ENCODE measurements around the gene CEACAM19. TPM values are rescaled to one million over a fixed set of nuclear protein-coding genes. Genes with fewer than 3 reads are reported as not detected.

CEACAM19 gene
- total and polyA plus RNA-seq, 2 of the 8 experiments (the other 6 are each of a cell fraction or from before 2014, with no cell fraction given), result 3.1 to 3.4 TPM

GRCh38 chr19:44635581-44636438, 35.5 kb upstream of the CEACAM19 start:
- H3K56ac ChIP-seq (replicated peaks; ENCODE audit: insufficient read length, low read depth, low read length), result no peak overlapping the region
- no peak overlapping the region for H2BK20ac ChIP-seq (ENCODE audit: low read length)
- H4K8ac ChIP-seq (ENCODE audit: extremely low read depth, insufficient read depth, low read length), result no peak overlapping the region
- no peak overlapping the region for H3K4me3 ChIP-seq (ENCODE audit: extremely low read depth in 1 of 4, insufficient read depth in 2 of 4, low read depth in 3 of 4, low read length in 4 of 4)
- no peaks in the 10 kb centered on the region for H3K23me2 ChIP-seq (ENCODE audit: low read depth, low read length)
- DNase-seq (ENCODE audit: low read depth in 1 of 2, low spot score in 2 of 2), result no peak
- H2BK5ac ChIP-seq (ENCODE audit: low read depth, low read length), result no peak overlapping the region
- H2BK12ac ChIP-seq (ENCODE audit: low read depth, low read length), result no peak overlapping the region
- H3K9ac ChIP-seq (replicated peaks in 1 of 4; ENCODE audit: extremely low read depth in 1 of 4, low read depth in 3 of 4, low read length in 3 of 4), result no peak overlapping the region
- H3K14ac ChIP-seq (ENCODE audit: insufficient read length), result no peak overlapping the region
- H4K5ac ChIP-seq (ENCODE audit: insufficient read length, low read depth, low read length), result no peak overlapping the region
- H3K9me3 ChIP-seq (ENCODE audit: insufficient read depth in 2 of 2, low read depth in 1 of 2, low read length in 1 of 2), result 0 out of 4 replicates have a peak, but pooled peaks cover 0 to 2% of the 10 kb centered on the region in 2 experiments
- no peak overlapping the region for H3K4ac ChIP-seq (replicated peaks; ENCODE audit: insufficient read length, low read depth, low read length)
- H3K18ac ChIP-seq (ENCODE audit: extremely low read depth, low read length), result no peak overlapping the region
- no peak overlapping the region for H3K23ac ChIP-seq (ENCODE audit: insufficient read length)
- H2AK5ac ChIP-seq (ENCODE audit: low read depth, low read length), result no peak overlapping the region
- FAIRE-seq, result no peak
- H3K27ac ChIP-seq (ENCODE audit: low read depth, low read length), result no peak overlapping the region
- peaks cover 0 to 2% (median 0%) of the 10 kb centered on the region in 4 experiments; a peak in 1 of 7 replicates for H3K4me1 ChIP-seq (replicated peaks in 1 of 4; ENCODE audit: control insufficient read depth in 3 of 4, insufficient read depth in 4 of 4, low read length in 3 of 4)
- H3K36me3 ChIP-seq (ENCODE audit: control insufficient read depth in 2 of 4, insufficient read depth in 4 of 4, low read length in 3 of 4), result no peaks in the 10 kb centered on the region
- CTCF ChIA-PET (ENCODE audit: partially characterized antibody), result interaction anchor here (0.8 to 2.4 kb wide), 13 partner anchors 8 to 65 kb away, joined by 3 to 12 read pairs (median 3); partner anchors contain the start of gene PVR
- no peaks in the 10 kb centered on the region for H4K20me1 ChIP-seq (replicated peaks in 1 of 2; ENCODE audit: control insufficient read depth in 1 of 2, insufficient read depth in 2 of 2, low read length in 2 of 2)
- no peak overlapping the region for H4K91ac ChIP-seq (replicated peaks; ENCODE audit: insufficient read length, low read length)
- no peak overlapping the region for H3K4me2 ChIP-seq (ENCODE audit: insufficient read depth in 1 of 2, low read depth in 2 of 2, low read length in 2 of 2)
- H3K27me3 ChIP-seq (replicated peaks in 1 of 4; ENCODE audit: control insufficient read depth in 3 of 4, extremely low read depth in 1 of 4, insufficient read depth in 3 of 4, low read length in 3 of 4), result no peaks in the 10 kb centered on the region
- 87% methylated on average over 3 of the region's 3 CpGs; no CpG with 5 or more reads in 1 of the 2 experiments for WGBS, 2 experiments (ENCODE audit: extremely low coverage in 1 of 2, insufficient coverage in 1 of 2, insufficient read length in 1 of 2, insufficient replicate concordance in 2 of 2, low coverage in 1 of 2, low lambda C conversion rate in 2 of 2, missing lambda C conversion rate in 1 of 2)
- POLR2A ChIA-PET (ENCODE audit: partially characterized antibody), result interaction anchor here (0.6 to 0.8 kb wide), 2 partner anchors 28 to 144 kb away, joined by 3 read pairs; no protein-coding TSS in a partner anchor
- no peak overlapping the region for H2BK120ac ChIP-seq (replicated peaks; ENCODE audit: low read depth, low read length)
- no peaks in the 10 kb centered on the region for H3K79me1 ChIP-seq (ENCODE audit: low read depth, low read length)
- H2AFZ ChIP-seq (ENCODE audit: low read length), result no peak overlapping the region
- H3K79me2 ChIP-seq (ENCODE audit: control insufficient read depth in 1 of 2, insufficient read depth in 2 of 2, low read length in 2 of 2), result no peaks in the 10 kb centered on the region
- no peak overlapping the region for H2BK15ac ChIP-seq (ENCODE audit: low read length)
- TF ChIP-seq PHF8 (conservative IDR thresholded peaks at IDR 0.05; ENCODE audit: low read depth, low read length) (no peak), TEAD4 (IDR thresholded peaks at IDR 0.05; ENCODE audit: low read depth, low read length) (no peak), GTF2F1 (IDR thresholded peaks at IDR 0.05; ENCODE audit: borderline replicate concordance, low read depth, low read length) (no peak), CHD1 (IDR thresholded peaks at IDR 0.05; ENCODE audit: low read depth, low read length) (no peak), MAX (IDR thresholded peaks at IDR 0.05) (no peak), KDM5A (IDR thresholded peaks at IDR 0.05; ENCODE audit: low read length) (no peak), POLR2A (IDR thresholded peaks at IDR 0.05; ENCODE audit: control extremely low read depth in 1 of 2, low read depth in 2 of 2, low read length in 2 of 2) (no peak), SIX5 (IDR thresholded peaks at IDR 0.05; ENCODE audit: low read depth, low read length) (no peak), RAD21 (IDR thresholded peaks at IDR 0.05 in 1 of 2, conservative IDR thresholded peaks at IDR 0.05 in 1 of 2; ENCODE audit: low read depth in 2 of 2, low read length in 2 of 2) (no peak), NANOG (IDR thresholded peaks at IDR 0.05; ENCODE audit: insufficient read depth, low read depth, low read length, poor library complexity, severe bottlenecking) (no peak), CBX5 (IDR thresholded peaks at IDR 0.05; ENCODE audit: low read depth, low read length) (no peak), KDM4A (IDR thresholded peaks at IDR 0.05; ENCODE audit: low read depth, low read length, severe bottlenecking) (no peak)
